ENCODE results near the gene NKX2-4.
"Not testable (repeated sequence)": the region's sequence is repeated elsewhere in the genome, so short reads cannot be mapped to it uniquely, and the experiment has no call there.

NKX2-4 gene

DNA sequence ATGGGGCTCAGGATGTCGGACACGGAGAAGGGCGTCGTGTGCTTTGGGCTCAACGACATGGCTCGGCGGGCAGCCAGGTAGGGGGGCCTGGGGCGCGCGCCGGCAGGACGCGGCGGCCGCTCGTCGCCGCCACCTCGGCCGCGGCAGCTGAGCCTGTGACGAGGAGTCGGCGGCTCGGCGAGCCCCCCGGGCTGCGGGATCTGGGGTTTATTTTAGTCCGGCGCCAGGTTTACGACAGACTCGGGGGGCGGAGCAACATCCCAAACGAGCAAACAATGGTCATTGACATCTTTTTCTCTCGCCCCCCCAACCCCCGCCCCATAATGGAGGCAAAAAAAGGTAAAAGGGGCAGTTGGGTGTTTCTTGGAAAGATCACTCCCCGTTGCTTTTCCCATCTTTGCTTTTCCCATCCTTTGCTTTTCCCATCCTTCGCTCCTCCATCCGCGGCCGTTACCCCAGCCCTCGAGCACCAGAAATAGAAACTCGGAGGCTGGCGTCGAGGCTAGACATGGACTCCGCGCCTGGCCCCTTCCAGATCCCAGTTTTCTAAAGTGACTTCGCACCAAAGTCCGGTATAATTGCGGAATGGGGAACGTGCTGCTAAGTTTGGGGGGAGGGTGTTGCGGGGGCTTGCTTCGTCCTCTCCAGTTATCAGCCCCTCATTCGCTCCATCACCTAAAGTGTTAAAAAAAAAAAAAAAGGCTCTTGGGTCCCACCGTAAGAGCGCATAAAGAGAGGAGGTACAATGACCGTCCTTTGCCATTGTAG, at the start of gene NKX2-4:
Gene NKX2-4, minus strand, starts transcription at position 186 of the 768 bp plus-strand sequence. Its CDS starts 127 bp downstream, at position 59.
- no peak for DNase-seq
- intact Hi-C loops (cut with DNase I) = no loop called here

DNA sequence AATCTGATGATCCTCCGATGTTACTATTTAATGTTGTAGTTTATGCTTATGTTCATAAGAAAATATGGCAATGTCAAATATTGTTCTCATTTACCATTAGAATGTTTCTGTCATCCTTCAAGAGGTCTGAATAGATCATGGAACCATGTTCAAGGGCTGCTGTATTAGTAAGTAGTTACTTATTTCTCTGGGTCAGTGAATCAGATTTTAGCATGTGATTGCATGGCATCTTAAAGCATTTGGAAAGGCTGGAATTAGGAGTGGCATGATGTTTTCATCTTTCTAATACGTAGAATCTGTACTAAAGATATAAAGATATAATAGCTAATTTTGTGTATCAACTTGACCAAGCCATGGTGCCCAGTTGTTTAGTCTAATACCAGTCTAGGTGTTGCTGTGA, 40.5 kb upstream of the NKX2-4 start:
- no peak for DNase-seq
- intact Hi-C loops (cut with DNase I) = no loop called here

DNA sequence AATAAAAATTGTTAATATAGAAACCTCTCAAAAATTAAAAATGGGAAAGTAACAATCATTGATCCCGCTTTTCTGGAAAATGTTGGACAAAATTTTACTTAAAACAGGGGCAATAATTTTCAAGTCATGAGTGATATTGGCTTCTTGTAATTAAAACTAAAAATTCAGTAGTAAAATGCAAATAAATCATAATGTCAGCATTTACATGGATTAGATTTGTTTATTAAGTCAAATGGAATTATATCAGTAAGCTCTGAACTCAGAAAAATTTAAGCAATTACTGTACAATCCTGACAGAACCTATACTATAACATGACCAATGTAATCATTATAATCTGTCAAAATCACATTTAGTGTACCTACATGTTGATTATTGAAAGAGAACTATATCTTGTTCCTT, 39.9 kb upstream of the NKX2-4 start:
- intact Hi-C loops (cut with DNase I) = no loop called here
- no peak for DNase-seq

DNA sequence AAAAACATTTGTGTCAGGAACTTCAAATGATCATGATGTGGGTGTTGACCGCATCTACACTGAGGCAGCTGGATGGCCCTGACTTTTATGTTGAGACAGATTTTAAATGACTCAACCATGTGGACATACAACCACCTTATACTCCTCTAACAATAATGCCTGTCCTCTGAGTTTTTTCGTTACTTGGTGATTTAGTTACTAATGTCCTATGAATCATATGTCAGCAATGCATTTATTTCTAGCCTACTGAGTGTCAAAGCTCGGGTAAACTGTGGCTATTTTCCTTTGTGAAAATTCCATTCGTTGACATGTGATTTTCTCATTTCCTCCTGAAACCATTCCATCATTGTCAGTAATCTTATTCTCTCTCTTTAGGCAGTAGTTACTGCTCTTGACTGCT, 38.9 kb upstream of the NKX2-4 start:
- intact Hi-C loops (cut with DNase I) = no loop called here
- DNase-seq = no peak

DNA sequence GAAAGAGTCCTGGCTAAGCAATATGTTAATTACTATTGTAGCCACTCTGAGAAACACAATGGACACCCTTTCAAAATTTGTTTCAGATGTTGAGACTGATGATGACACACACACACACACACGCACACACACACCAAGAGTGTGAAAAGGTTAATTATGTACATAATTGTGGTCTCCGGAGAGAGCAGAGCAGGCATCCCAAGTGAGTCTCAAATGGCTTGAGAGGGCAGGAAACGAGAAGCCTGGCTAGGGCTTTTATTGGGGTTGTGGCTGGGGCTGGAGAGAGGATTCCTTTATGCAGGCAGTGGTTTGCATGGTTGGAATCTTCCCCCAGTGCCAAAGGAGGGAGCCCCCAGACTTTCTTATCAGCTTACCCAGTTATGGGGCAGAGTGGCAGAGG, 38.2 kb upstream of the NKX2-4 start:
- DNase-seq = no peak
- intact Hi-C loops (cut with DNase I) = no loop called here

DNA sequence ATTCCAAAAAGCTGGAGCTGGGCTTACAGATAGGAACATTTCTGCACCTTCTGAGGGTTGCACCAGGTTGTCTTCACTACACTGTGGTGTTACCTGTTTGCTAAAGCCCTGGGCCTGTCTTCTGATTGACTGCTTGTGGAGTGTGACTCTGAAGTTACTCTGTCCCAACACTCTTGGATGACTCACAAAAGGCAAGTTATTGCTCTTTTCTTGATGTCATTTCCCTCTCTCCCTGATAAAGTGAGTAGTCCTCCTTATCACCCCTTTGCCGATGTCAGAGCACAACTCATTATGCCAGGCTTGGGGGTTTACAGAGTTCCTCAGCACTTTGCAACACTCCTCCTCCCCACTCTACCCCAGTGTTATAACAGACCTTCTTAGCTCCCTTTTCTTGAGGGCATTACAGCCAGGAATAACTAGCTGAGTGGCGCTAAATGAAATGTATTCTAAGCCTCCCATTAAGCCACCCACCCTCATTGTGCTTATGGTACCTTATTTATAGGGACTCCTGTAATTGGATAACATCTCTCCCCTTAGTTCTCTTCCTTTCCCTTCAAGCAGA, 36.1 kb upstream of the NKX2-4 start:
- no peak for DNase-seq
- intact Hi-C loops (cut with DNase I) = no loop called here

DNA sequence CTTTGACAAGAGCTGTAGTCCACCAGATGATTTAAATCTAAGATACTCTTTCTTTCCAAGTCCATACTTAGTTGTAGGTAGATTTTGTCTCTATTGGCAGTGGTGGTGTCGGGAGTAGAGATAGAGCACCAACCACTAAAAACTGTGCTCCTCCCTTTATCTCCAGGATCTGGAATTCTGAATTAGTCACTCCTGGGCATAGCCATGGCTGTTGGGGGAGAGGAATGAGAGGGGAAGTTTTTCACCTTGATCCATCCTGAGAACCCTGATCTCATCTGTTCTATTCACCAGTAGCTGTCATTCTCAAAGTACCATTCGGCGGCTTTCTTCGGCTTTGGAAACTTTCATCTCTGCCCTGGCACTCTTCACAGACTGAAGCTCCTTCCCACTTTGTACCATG, 35.6 kb upstream of the NKX2-4 start:
- intact Hi-C loops (cut with DNase I) = no loop called here
- DNase-seq = no peak

DNA sequence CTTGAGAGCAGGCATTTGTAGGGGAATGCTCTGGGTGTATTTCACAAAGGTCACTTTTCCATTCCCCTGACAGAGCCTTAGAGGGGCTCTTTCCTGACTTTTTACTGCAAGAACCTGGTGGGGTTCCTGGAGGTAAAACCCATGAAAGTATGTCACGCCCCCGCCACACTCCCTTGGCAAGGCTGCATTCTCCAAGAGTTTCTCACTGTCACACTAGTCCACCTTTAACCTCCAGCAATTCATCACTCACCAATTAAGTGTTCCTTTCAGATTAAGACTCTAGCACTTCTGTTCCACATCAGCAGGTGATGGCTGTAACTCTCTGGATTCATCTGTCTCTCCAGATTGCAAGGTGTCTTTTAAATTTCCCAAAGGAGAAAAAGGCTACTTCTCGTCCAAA, 32.7 kb upstream of the NKX2-4 start:
- intact Hi-C loops (cut with DNase I) = no loop called here
- no peak for DNase-seq

DNA sequence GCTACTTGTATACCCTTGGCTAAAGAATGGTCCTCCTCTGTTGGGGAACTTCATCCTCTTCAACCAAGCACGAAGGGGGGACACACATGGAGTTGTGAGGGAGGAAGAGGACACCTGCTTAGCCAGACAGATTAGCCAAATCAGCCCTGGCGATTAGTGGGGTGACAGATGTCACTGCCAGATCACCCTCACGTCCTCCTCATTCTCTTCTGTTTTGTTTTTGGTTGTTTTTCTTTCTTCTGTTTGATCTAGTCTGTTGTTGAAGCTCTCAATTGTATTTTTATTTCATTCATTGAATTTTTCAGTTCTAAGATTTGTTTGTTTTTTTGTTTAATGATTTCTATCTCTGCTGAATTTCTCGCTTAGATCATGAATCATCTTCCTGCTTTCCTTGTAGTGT, 27.5 kb upstream of the NKX2-4 start:
- intact Hi-C loops (cut with DNase I) = no loop called here
- DNase-seq = no peak

DNA sequence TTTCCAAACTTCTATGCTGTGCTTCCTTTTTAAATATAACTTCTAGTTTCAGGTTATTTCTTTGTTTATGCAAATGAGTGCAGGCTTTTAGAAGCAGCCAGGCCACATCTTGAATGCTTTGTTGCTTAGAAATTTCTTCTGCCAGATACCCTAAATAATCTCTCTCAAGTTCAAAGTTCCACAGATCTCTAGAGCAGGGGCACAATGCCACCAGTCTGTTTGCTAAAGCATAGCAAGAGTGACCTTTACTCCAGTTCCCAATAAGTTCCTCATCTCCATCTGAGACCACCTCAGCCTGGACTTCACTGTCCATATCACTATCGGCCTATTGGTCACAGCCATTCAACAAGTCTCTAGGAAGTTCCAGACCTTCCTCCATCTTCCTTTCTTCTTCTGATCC, 26.4 kb upstream of the NKX2-4 start:
- DNase-seq; intact Hi-C loops (cut with DNase I): not testable (repeated sequence)

DNA sequence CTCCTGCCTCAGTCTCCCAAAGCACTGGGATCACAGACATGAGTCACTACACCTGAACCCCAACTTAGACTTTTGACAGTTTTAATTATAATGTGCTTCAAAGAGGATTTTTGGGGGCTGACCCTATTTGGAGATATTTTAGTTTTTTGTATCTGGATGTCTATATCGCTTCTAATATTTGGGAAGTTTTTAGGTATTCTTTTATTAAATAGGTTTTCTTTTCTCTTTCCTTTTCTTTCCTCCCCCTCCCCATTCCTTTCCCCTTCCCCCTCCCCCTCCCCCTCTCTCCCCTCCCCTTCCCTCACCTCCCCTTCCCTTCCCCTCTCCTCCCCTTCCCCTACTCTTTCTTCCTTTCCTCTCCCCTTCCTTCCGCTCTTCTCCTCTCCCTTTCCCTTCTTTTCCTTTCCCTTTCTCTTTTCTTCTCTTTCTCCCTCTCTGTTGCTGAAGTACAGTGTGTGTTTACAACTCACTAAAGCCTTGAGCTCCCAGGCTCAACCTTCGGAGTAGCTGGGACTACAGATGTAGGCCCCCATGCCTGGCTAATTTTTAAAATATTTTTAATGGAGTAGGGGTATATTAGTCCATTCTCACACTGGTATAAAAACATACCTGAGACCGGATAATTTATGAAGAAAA, 24.4 kb upstream of the NKX2-4 start:
- no peak for DNase-seq
- intact Hi-C loops (cut with DNase I) = no loop called here

DNA sequence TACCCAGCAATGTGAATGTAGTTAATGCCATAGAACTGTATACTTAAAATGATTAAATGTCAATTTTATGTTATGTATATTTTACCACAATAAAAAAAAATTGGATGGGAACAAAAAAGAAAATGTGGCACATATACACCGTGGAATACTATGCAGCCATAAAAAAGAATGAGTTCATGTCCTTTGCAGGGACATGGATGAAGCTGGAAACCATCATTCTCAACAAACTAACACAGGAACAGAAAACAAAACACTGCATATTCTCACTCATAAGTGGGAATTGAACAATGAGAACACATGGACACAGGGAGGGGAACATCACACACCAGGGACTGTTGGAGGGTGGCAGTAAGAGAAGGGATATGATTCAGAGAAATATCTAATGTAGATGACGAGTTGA, 21.8 kb upstream of the NKX2-4 start:
- intact Hi-C loops (cut with DNase I); DNase-seq: not testable (repeated sequence)

DNA sequence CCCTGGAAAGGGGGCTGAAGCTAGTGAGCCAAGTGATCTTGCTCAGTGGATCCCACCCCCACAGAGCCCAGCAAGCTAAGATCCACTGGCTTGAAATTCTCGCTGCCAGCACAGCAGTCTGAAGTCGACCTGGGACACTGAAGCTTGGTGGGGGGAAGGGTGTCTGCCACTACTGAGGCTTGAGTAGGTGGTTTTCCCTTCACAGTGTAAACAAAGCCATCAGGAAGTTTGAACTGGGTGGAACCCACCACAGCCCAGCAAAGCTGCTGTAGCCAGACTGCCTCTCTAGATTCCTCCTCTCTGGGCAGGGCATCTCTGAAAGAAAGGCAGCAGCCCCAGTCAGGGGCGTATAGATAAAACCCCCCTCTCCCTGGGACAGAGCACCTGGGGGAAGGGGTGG, 16.7 kb upstream of the NKX2-4 start:
- DNase-seq; intact Hi-C loops (cut with DNase I): not testable (repeated sequence)

DNA sequence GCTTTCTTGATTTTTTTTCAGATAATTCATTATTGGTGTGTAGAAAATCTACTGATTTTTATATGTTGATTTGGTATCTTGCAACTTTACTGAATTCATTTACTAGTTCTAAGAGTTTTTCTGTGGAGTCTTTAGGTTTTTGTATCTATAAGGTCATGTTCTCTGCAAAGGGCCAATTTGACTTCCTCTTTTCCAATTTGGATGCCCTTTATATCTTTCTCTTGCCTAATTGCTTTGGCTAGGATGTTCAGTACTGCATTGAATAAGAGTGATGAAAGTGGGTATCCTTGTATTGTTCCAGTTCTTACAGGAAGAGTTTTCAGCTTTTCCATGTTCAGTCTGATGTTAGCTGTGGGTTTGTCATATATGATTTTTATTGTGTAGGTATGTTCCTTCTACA, 14.4 kb upstream of the NKX2-4 start:
- no peak for DNase-seq
- intact Hi-C loops (cut with DNase I) = no loop called here

DNA sequence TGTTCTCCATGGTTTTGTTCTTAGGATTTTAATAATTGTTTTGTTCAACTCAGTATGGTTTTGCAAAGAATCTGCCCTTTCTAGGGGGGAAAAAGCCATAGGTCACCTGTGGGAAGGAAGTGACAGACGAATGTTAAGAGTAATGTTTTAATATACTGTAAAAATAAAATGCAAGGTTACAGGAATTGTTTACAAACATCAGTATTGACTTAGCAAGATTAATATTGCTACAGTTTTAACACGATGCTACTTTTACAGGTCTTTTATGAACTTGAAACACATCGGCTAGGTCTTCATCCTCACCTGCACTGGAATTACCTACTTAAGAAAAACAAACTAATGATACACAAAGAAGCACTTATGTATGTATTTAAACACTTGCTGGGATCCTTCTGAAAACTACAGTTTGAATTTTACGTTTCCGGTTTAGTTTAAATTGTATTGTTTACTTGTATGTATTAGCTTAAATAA, 1.7 kb upstream of the NKX2-4 start:
- no peak for DNase-seq
- intact Hi-C loops (cut with DNase I) = no loop called here

DNA sequence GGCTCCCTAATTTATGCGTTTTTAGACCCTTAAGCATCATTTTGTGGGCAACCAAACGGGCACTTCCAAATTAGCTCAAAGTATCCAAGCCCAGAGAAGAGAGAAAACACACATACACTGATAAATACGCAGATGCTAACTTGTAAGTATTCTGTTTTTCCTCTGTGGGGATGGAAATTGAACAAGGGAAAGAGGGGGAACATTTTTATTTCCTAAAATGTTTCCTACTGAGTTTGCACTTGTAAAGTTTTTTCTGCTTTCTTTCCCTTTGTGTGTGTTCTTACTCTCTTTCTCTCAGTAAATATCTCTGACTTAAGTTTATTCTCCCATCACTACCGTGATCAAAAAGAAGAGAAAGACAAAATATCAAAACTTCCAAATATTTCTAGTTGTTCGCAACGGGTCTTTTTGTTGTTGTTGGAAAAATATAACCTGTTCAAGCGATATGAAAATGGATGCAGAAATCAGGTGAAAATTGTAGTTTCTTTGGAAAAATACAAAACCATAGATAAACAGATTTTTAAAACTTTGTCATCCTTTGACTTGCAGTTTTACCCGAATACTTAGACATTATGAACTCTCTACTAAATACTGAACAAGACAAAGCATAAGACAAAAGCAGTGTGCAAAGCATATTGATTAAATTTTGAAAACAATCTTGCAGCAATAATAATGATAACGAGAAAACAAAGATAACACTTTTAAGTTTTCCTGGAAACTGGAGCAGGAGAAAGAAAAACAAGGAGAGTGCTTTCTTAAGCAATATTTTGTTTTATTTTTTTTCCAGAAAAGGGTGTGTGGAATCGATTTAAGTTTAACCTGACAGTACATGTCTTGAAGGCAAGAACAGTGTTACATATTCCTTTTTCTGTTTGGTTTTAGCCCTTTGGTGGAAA, 1.0 kb upstream of the NKX2-4 start:
- no peak for DNase-seq

DNA sequence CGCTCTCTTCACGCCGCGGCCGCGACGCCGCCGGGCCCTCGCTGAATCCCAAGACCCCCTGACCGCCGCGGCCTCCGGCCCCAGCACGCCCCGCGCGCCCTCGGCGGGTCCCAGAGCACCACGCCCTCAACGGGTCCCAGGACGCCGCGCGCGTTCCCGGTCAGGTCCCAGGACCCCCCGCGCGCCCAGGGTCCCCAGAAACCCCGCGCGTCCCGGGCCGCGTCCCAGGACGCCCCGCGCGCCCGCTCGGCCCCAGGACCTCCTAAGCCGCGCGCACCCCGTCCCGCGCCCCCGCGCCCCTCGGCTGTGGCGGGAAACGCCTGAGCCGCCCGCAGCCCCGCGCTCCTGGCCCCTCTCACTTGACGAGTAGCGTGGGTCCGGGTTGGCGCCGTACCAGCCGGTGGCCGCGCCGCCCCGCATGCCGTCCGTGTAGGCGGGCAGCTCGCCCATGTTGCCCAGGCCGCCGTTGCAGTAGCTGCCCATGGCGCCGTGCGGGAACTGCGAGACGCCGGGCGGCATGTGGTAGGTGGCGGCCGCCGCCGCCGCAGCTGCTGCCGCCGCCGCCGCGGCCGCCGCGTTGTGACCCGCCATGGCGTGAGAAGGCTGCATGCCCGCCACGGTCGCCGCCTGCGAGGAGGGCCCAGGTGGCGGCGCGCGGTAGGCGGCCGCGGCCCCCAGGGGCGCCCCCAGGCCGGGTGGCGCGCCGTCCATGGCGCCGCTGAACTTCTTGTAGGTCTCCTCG, 556 bp downstream of the NKX2-4 start:
- intact Hi-C loops (cut with DNase I) = no loop called here
- DNase-seq = no peak

More for the DNA sequence above, 1.0 kb upstream of the NKX2-4 start:
- intact Hi-C loops (cut with DNase I) = no loop called here

DNA sequence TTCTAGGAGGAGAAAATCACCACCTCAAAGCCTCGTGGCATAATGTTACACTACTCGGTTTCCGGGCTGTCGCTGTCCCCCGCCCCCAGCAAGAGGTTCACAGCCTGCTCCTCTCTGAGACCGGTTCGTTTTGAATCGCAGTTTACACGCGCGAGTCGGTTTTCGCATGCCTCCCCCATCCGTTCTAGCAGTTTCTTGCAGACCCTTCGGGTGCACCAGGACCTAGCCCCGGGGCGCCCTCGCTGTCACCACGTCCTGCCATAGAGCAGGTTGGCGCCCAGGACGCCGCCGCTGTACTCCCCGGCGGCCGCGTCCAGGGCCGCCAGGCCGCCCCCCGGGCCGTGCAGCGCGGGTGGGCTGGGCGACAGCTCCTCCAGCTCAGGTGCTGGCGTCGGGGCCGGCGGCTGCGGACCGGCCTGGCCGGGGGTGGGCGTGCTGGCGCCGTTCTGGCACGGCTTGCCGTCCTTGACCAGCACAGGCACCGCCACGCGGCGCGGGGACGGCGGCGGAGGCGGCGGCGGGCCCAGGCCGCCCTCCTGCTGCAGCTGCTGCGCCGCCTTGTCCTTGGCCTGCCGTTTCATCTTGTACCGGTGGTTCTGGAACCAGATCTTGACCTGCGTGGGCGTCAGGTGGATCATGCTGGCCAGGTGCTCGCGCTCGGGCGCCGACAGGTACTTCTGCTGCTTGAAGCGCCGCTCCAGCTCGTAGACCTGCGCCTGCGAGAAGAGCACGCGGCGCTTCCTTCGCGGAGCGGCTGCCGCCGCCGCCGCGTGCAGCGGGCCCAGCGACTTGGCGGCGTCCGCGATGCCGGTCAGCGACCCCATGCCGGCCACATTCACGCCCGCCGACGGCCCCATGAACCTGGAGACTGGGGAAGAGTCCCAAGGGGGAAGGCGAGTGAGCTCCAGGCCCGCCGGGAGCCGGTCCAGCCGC, 1.4 kb downstream of the NKX2-4 start:
- DNase-seq = no peak
- intact Hi-C loops (cut with DNase I) = no loop called here

Measured in head of caudate nucleus (tissue), 42 donors.